ENCODE data around the gene QPRT.
"Not testable (repeated sequence)": the region's sequence is repeated elsewhere in the genome, so short reads cannot be mapped to it uniquely, and the experiment has no call there.

QPRT gene

GRCh38 chr16:29719063-29719462 is 40.1 kb downstream of the QPRT start:
- no peak for DNase-seq
- no peak for TF ChIP-seq CTCF (IDR thresholded peaks at IDR 0.05)
- Mint-ChIP-seq H3K4me1 (peaks cover 25% of the 10 kb centered on the region), H3K9me3 (peaks cover 8% of the 10 kb centered on the region), H3K27me3 (ENCODE audit: low read depth, poor library complexity) (no peaks in the 10 kb centered on the region), H3K4me3 (no peak overlapping the region), H3K27ac (no peak overlapping the region), H3K36me3 (ENCODE audit: low read depth) (no peaks in the 10 kb centered on the region)

GRCh38 chr16:29720703-29721102 is 41.7 kb downstream of the QPRT start:
- no peaks in the 10 kb centered on the region for H3K36me3 Mint-ChIP-seq (ENCODE audit: low read depth)
- H3K27ac Mint-ChIP-seq, result peak overlapping the region; percentile 80
- no peak for DNase-seq
- H3K27me3 Mint-ChIP-seq (ENCODE audit: low read depth, poor library complexity), result no peaks in the 10 kb centered on the region
- H3K9me3 Mint-ChIP-seq, result peaks cover 8% of the 10 kb centered on the region
- H3K4me1 Mint-ChIP-seq, result peaks cover 21% of the 10 kb centered on the region
- TF ChIP-seq CTCF (IDR thresholded peaks at IDR 0.05), result no peak
- no peak overlapping the region for H3K4me3 Mint-ChIP-seq

- DNase-seq, result peak; percentile 71
- not testable (repeated sequence) for H3K27me3 Mint-ChIP-seq (ENCODE audit: low read depth, poor library complexity); H3K9me3 Mint-ChIP-seq; H3K36me3 Mint-ChIP-seq (ENCODE audit: low read depth)
- Mint-ChIP-seq H3K4me3 (peak overlapping the region; percentile 41), H3K27ac (peak overlapping the region; percentile 80), H3K4me1 (peaks cover 21% of the 10 kb centered on the region)
- TF ChIP-seq CTCF (IDR thresholded peaks at IDR 0.05), result peak; percentile 57
Observed at GRCh38 chr16:29721167-29721879, 42.3 kb downstream of the QPRT start.

- H3K36me3 Mint-ChIP-seq (ENCODE audit: low read depth), result no peaks in the 10 kb centered on the region
- no peak for TF ChIP-seq CTCF (IDR thresholded peaks at IDR 0.05)
- no peak overlapping the region for H3K27ac Mint-ChIP-seq
- peaks cover 27% of the 10 kb centered on the region for H3K4me1 Mint-ChIP-seq
- H3K27me3 Mint-ChIP-seq (ENCODE audit: low read depth, poor library complexity), result peaks cover 2% of the 10 kb centered on the region
- DNase-seq, result no peak
- H3K9me3 Mint-ChIP-seq, result no peaks in the 10 kb centered on the region
- no peak overlapping the region for H3K4me3 Mint-ChIP-seq
Observed at GRCh38 chr16:29726845-29727377, 47.9 kb downstream of the QPRT start.

GRCh38 chr16:29727452-29727851 is 48.5 kb downstream of the QPRT start:
- peaks cover 27% of the 10 kb centered on the region for H3K4me1 Mint-ChIP-seq
- no peak overlapping the region for H3K4me3 Mint-ChIP-seq
- H3K27me3 Mint-ChIP-seq (ENCODE audit: low read depth, poor library complexity), result peaks cover 2% of the 10 kb centered on the region
- H3K27ac Mint-ChIP-seq, result peak overlapping the region; percentile 74
- no peaks in the 10 kb centered on the region for H3K9me3 Mint-ChIP-seq
- TF ChIP-seq CTCF (IDR thresholded peaks at IDR 0.05), result no peak
- no peak for DNase-seq
- H3K36me3 Mint-ChIP-seq (ENCODE audit: low read depth), result no peaks in the 10 kb centered on the region

- H3K4me1 Mint-ChIP-seq, result peaks cover 26% of the 10 kb centered on the region
- peak; percentile 21 for DNase-seq
- peaks cover 2% of the 10 kb centered on the region for H3K27me3 Mint-ChIP-seq (ENCODE audit: low read depth, poor library complexity)
- H3K4me3 Mint-ChIP-seq, result no peak overlapping the region
- peak overlapping the region; percentile 32 for H3K27ac Mint-ChIP-seq
- no peaks in the 10 kb centered on the region for H3K36me3 Mint-ChIP-seq (ENCODE audit: low read depth)
- TF ChIP-seq CTCF (IDR thresholded peaks at IDR 0.05), result peak; percentile 58
- H3K9me3 Mint-ChIP-seq, result no peaks in the 10 kb centered on the region
Observed at GRCh38 chr16:29729116-29729521, 50.1 kb downstream of the QPRT start.
